K562 (cell line): ENCODE measurements around the gene NLRX1. TPM values are rescaled to one million over a fixed set of nuclear protein-coding genes. Genes with fewer than 3 reads are reported as not detected.

Source experiments
- BRF1 ChIP-seq: IDR thresholded peaks from 3 replicates; pipeline ENCODE4 v1.6.1; 2011; ENCODE audit warnings: borderline replicate concordance, mild to moderate bottlenecking; ENCODE audit not compliant: insufficient read length; ENCODE audit errors: extremely low read depth
- CHD7 ChIP-seq: fragments of 200-600 bp; sonication (generic); IDR thresholded peaks from one replicate; pipeline ENCODE4 v1.6.1; 2012; ENCODE audit warnings: mild to moderate bottlenecking, low read depth, low read length, inconsistent platforms
- HMG20A ChIP-seq: fragments of 450-650 bp; formaldehyde crosslinking; conservative IDR thresholded peaks from 2 replicates; pipeline ENCODE4 v1.4.0; 2020; ENCODE audit warnings: mild to moderate bottlenecking, mixed read lengths
- RUNX1 ChIP-seq: sonication (generic); IDR thresholded peaks from 2 replicates; pipeline ENCODE4 v1.6.1; 2016; ENCODE audit warnings: antibody characterized with exemption, low read depth
- XRCC3 ChIP-seq: fragments of 450-650 bp; IDR thresholded peaks from 2 replicates; pipeline ENCODE4 v1.6.1; 2017; ENCODE audit warnings: mild to moderate bottlenecking, moderate library complexity
- ZC3H8 ChIP-seq: fragments of 450-650 bp; IDR thresholded peaks from 2 replicates; pipeline ENCODE4 v1.6.1; 2017
- polyA plus RNA-seq, 8 experiments: library from polyadenylated mRNA; depleted of rRNA in 4 of 8; stranded (reverse) in 5 of 8; unstranded in 3 of 8; fragments of >200 nt; fragmentation: Nextera tagmentation in 2 of 8; fragmentation: Illumina TruSeq in 1 of 8; extraction: Ambion mirVana in 2 of 8; extraction: Trizol in 1 of 8; gene quantifications; 2 replicates each; pipeline versions ENCODE4 v1.2.1 to v1.2.3, GENCODE V29; 2011 to 2014; ENCODE audit warnings: inconsistent platforms in 1 of 8, missing spikeins in 1 of 8
- total RNA-seq, 7 experiments: library from RNA; depleted of rRNA in 6 of 7; stranded (reverse); fragments of >200 nt in 6 of 7; fragmentation: Illumina TruSeq in 2 of 7; extraction: Trizol in 2 of 7; gene quantifications; 2 replicates each; pipeline versions ENCODE4 v1.2.1 to v1.2.3, GENCODE V29; 2011 to 2021; ENCODE audit warnings: low replicate concordance in 1 of 7
- TF ChIP-seq, protein P1 (sequence below): fragments of 150-350 bp; IDR thresholded peaks from 2 replicates; pipeline ENCODE4 v1.6.1; 2014; ENCODE audit warnings: low read depth, mild to moderate bottlenecking, low read length, borderline replicate concordance
- TF ChIP-seq, protein P2 (sequence below): fragments of 250-450 bp; sonication (Bioruptor Pico); IDR thresholded peaks from 2 replicates; pipeline ENCODE4 v1.8.0; 2021; ENCODE audit warnings: moderate library complexity, mild to moderate bottlenecking, inconsistent platforms

Gene NLRX1
- total and polyA plus RNA-seq, 9 of the 15 experiments (the other 6 are each of a cell fraction or from before 2014, with no cell fraction given), result 0.04 to 2.3 (median 0.69) TPM

DNA sequence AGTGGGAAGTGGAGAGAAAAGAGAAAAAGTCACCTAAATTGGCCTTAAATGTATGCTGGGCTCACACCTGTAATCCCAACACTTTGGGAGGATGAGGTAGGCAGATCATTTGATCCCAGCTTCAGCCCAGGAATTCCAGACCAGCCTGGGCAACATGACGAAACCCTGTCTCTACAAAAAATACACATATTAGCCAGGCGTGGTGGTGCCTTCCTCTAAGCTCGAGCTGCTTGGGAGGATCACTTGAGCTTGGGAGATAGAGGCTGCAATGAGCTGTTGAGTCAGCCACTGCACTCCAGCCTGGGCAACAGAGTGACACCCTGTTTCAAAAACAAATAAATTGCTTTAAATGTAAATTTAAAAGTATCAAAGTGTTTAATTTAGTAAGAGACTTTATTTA is 41.5 kb downstream of the NLRX1 start (continued):
- no peak for TF ChIP-seq CHD7
- TF ChIP-seq BRF1, result no peak
- TF ChIP-seq XRCC3, result no peak
- TF ChIP-seq, protein P1, sequence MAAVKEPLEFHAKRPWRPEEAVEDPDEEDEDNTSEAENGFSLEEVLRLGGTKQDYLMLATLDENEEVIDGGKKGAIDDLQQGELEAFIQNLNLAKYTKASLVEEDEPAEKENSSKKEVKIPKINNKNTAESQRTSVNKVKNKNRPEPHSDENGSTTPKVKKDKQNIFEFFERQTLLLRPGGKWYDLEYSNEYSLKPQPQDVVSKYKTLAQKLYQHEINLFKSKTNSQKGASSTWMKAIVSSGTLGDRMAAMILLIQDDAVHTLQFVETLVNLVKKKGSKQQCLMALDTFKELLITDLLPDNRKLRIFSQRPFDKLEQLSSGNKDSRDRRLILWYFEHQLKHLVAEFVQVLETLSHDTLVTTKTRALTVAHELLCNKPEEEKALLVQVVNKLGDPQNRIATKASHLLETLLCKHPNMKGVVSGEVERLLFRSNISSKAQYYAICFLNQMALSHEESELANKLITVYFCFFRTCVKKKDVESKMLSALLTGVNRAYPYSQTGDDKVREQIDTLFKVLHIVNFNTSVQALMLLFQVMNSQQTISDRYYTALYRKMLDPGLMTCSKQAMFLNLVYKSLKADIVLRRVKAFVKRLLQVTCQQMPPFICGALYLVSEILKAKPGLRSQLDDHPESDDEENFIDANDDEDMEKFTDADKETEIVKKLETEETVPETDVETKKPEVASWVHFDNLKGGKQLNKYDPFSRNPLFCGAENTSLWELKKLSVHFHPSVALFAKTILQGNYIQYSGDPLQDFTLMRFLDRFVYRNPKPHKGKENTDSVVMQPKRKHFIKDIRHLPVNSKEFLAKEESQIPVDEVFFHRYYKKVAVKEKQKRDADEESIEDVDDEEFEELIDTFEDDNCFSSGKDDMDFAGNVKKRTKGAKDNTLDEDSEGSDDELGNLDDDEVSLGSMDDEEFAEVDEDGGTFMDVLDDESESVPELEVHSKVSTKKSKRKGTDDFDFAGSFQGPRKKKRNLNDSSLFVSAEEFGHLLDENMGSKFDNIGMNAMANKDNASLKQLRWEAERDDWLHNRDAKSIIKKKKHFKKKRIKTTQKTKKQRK, result no peak
- TF ChIP-seq, protein P2, sequence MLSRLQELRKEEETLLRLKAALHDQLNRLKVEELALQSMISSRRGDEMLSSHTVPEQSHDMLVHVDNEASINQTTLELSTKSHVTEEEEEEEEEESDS (CRISPR knock-in tag), result no peak
- no peak for TF ChIP-seq RUNX1
- no peak for TF ChIP-seq HMG20A (CRISPR knock-in tag)
- no peak for TF ChIP-seq ZC3H8
- TF ChIP-seq, all 486 proteins: peak for 0
